GM15510 (cell line): ENCODE results near the gene CSDE1.

ENCODE experiments used
- POLR2A ChIP-seq: IDR thresholded peaks from 3 replicates; pipeline ENCODE4 v1.6.1; 2011; ENCODE audit warnings: borderline replicate concordance; ENCODE audit not compliant: insufficient read length; ENCODE audit errors: extremely low read depth

Gene CSDE1

DNA sequence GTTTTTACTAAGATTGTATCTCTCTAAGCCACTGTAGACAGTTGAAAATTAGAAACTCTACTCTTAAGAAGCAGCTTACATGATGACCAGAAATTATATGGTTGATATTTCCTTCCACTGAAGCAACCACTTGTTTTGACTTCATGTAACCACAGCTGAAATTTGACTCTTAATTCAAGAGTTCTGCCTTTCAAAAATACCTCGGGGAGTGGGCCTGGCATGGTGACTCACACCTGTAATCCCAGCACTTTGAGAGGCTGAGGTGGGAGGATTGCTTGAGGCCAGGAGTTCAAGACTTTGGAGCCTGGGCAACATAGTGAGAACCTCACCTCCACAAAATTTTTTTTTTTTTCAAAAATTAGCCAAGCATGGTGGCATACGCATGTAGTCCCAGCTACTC, 66.7 kb downstream of the CSDE1 start:
- TF ChIP-seq POLR2A, result no peak

DNA sequence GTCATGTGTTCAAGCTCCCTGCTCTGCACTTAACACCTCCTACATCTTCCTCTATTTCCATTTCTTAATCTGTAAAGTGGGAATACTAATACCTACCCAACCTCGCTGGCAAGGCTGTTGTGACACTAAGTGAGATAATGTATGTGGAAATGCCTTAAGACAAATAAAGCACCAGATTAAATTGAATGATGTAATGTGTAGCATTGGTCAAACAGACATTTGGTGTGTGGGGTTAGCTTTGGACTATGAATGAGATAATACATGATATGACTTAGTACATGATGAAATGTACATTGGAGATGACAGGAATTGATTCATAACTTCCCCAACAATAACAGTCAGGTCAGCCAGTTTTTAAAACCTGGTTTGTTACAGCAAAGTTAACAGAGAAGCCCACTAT, 67.6 kb downstream of the CSDE1 start:
- TF ChIP-seq POLR2A, result no peak

DNA sequence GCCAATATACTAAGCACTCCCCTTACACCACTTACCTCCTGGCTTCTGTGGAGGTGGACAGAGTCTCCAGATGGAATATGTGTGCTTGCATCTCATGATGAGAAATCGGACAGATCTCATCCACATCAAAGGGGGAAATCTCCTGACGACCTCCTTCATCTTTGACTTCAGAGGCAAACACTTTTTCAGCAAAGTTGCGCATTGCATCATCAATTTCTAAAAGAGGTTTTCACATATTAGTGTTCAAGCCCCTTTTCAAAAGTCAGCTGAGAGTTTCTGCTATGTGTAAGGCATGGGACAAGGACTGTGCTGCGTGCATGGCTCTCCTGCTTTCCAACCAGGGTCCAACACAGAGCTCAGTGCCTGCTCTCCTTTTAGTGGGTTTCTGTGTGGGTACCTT, 69.3 kb downstream of the CSDE1 start:
- TF ChIP-seq POLR2A, result no peak

DNA sequence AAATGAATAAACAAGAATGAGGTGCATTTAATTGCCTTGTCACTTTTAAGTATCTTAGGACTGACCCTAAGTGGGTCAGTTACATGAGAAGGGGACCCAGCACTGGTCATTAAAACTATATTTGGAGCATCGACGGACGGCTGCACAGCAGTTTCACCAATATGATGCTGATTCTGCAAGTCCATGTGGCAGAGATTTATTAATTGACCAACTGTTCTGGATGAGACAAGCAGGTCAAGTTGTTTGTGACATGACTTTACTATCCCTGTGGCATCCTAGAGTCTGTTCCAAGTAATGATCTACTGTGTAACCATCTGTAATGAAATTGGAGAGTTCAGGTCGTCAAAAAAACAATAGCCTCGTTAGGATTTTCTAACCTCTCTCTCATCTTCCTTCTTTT, 71.9 kb downstream of the CSDE1 start:
- TF ChIP-seq POLR2A, result no peak

DNA sequence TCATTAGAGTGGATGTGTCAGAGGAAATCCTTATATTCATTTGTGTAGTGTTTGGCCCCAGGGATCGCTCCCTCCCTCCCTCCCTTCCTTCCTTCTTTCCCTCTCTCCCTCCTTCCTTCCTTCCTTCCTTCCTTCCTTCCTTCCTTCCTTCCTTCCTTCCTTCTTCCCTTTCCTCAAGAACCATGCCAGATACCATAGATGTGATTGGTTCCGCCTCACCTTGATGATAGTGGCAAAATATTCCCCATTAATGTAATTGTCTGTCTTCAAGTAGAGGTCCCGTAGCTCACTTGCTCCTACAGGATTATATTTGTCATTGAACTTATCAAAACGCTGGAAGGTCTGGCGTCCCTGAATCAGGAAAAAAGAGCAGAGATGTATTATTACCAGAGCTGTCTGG, 80.1 kb downstream of the CSDE1 start:
- no peak for TF ChIP-seq POLR2A

DNA sequence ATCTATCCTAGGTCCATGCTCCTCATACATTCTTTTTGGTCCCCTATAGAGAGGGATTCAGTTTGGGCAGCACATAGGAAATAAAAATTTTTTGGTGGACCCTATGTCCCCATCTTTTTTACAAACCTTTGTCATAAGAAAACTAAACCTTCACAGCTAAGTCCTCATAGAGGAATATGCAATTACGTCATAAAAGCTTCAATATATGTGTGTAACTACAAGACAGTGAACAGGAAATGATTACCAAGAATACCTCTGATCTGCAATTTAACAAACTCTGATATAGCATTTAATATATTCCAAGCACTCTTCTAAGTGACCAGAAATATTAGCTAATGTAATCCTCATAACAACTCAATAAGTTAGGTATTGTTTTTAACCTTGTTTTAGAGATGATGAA, 81.7 kb downstream of the CSDE1 start:
- TF ChIP-seq POLR2A, result no peak

DNA sequence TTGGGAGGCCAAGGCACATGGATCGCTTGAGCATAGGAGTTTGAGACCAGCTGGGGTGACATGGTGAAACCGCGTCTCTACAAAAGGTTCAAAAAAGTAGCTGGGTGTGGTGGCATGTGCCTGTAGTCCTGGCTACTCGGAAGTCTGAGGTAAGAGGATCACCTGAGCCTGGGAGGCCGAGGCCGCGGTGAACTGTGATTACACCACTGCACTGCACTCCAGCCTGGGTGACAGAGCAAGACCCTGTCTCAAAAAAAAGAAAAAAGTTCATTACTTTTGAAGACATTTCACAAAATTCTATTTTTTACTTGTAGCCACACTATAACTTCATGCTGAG, 85.9 kb downstream of the CSDE1 start:
- TF ChIP-seq POLR2A, result no peak

DNA sequence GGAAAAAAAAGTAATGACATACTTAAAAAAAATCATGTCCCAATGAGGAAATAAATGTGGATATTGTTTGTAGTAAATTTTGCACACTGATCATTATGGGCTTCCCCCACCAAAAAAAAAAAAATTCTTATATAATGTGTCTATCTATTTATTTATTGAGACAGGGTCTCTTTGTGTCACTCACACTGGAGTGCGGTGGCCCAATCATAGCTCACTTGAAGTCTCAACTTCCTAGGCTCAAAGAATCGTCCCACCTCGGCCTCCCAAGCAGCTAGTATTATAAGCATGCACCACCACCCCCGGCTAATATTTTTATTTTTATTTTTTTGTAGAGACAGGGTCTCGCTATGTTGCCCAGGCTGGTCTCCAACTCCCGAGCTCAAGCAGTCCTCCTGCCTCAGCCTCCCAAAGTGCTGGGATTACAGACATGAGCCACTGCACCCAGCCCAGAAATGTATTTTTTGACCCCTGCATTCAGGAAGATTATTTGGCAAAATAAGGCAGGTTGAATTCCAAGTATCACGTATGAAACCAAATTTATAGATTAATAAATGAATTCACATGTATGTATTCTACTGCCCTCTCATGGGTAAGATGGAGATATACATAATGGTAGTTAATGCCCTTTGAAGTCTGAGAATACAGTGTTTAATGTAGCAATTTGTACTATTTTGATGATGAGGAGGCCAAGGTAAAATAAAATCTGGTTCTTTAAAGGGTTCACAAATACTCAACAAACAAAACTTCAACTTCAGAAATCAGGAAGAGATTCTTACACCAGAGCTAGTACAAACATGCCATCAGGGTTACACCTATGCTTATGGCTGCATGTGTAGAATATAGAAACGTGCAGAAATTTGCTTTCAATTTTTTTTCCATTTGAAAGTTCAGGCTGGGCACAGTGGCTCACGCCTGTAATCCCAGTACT, 86.5 kb downstream of the CSDE1 start:
- TF ChIP-seq POLR2A, result no peak

DNA sequence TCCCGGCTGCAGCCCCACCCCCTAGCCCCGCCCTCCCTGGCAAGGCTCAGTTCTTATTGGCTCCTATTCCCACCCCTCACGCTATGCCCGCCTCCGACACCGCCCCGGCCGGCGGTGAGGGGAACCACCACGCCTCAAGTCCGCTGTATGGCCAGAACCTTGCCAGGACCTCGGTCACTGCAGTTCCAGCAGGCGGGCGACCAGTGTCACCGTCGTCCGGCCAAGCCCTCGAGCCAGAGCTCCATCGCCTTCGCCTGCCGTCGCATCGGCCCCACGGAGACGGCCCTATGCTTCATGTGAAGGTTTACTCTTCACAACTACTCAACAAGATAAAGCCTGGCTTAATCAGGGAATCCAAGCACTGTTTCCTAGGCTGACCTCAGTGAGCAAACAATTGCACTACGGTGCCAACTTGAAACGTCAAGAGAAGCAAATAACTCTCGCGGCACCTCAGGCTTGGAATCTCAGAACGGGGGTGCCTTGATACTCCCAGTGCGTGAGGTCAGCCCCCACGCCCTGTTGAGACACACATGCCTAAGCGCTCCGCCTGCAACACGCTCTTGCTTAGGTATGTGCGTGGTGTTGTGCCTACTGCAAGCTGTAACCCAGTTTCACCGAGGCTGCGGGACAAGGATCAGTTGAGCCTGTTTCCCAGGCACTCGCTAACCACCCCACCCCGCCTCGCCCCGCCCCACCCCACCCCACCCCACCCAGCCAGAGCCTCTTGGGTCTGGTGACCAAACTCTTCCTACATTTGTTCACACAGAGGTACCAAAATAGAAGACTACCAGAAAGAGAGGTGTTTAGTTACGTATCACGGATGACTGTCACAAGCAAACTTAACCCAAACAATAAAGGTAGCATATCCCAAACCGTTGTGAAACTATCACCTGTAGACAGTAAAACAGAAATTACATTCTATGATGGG, 87.4 kb downstream of the CSDE1 start:
- no peak for TF ChIP-seq POLR2A

DNA sequence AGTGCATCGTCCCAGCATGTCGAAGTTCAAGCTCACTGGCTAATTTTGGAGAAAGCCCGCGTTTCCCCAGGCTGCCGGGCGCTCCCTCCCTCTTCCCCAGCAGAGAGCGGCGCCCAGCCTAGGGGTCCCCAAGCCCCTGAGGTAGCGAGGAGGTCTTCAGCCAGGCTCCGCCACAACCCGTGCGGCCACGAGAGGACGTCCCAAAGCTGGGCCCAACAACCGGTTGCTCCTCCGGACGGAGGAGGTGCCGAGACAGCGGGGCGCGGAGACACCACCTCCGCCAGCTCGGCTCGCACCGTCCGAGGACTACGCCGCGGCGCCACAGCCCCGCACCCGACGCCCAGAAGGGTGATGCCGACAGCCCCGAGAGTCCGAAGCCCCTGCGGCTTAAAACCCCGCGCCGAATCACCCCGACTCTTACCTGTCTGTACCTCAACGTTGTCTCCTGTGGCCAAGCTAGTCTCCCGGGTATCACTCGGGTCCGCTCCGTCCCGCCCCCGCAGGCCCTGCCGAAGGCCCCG, 88.2 kb downstream of the CSDE1 start, which contains the start of gene DENND2C:
DENND2C (minus strand) TSS at position 488 of the 521 bp plus-strand sequence. CDS start 44,065 bp downstream, outside the sequence.
- no peak for TF ChIP-seq POLR2A

DNA sequence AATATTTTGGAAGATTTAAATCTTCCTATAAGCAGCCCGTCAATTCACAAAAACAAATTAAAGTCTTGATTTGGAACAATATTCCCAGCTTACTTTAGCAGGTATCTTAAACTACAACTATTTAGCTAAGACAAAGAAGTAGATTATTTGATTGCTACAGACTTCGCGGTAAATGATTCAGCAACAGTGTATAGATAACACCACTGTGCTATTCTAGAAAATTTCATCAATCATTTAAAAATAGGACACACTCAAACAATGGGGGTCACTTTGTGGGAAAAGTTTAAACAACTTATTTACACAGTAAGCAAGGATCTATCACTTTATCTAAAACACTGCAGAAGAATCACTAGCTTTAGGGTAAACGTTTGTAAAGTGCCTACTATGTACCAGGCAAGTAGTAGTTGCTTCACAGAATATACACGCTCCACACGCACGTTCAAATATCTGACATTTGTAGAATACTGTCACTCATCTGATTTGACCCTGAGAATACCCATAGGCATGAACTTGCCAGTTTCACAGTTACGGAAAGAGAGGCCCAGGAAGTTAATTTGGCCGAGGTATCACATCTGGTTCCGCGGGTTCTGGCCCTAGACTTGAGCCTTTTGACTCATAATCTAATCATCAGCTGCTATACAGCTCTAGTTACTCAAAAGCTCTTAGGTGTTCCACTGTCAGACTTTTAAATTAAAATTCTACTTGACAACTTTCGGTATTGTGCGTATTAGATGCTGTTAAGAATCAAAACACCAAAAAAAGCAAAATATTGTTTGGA, 88.8 kb downstream of the CSDE1 start:
- no peak for TF ChIP-seq POLR2A

DNA sequence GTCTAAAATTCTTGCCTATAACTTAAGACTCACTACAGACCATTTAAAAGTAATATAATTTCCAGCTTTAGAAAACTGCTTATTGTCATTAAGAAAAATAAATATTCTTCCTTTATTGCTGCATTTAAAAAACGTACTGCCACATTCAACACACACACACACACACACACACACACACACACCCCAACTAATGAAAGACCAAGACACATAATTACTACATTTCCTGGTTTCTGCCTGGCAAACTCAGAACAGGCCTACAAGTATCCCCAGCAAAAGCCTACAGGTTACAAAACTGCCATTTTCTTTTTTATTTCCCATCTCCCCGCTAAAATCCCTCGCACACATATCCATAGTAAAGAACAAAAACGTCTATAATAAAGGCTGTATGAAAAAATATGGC, 89.4 kb downstream of the CSDE1 start:
- TF ChIP-seq POLR2A, result no peak

DNA sequence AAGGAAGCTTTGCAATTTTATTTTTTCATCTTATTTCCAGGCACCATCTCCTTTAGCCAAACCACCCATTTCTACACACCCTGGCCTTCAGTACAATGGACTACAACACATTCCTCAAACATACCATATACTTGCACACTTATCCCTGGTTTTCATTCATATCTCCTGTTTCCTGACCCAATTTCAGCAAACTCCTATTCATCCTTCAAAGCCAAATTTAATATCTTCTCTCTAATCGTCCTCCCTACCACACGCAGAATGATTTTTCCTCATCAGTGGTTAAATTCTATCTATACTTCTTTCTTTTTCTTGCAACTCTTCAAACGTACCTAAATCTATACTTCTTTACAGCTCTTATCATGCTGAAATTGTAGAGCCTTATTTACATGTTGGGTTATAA, 90.8 kb downstream of the CSDE1 start:
- no peak for TF ChIP-seq POLR2A
